ENCODE measurements around the gene CHST3.

- TF ChIP-seq CTCF (IDR thresholded peaks at IDR 0.05; ENCODE audit: poor library complexity, severe bottlenecking) (no peak), EZH2 (IDR thresholded peaks at IDR 0.05; ENCODE audit: borderline replicate concordance, insufficient read depth, low read length, poor library complexity, severe bottlenecking) (no peak), TAF1 (IDR thresholded peaks at IDR 0.05; ENCODE audit: low read depth) (no peak), REST (IDR thresholded peaks at IDR 0.05; ENCODE audit: borderline replicate concordance) (no peak), POLR2AphosphoS5 (IDR thresholded peaks at IDR 0.05) (no peak), RAD21 (conservative IDR thresholded peaks at IDR 0.05) (no peak), MXI1 (conservative IDR thresholded peaks at IDR 0.05; ENCODE audit: poor library complexity, severe bottlenecking) (no peak), EP300 (conservative IDR thresholded peaks at IDR 0.05; ENCODE audit: poor library complexity, severe bottlenecking) (no peak)
These were observed 6.1 kb downstream of the CHST3 start for GRCh38 chr10:71970331-71970730.
